IPS-18a (cell line): ENCODE results near the gene ITGB1BP1.
A peak's percentile ranks its signal among the peaks of the same experiment; 100 is the strongest.

Experiments
- H3K27ac ChIP-seq: one replicate; pipeline ENCODE4 v1.5.1; 2013; ENCODE audit warnings: low read length
- H3K27me3 ChIP-seq: one replicate; pipeline ENCODE4 v1.6.1; 2013; ENCODE audit warnings: mild to moderate bottlenecking, low read length; ENCODE audit not compliant: control insufficient read depth, insufficient read depth
- H3K36me3 ChIP-seq: one replicate; pipeline ENCODE4 v1.6.1; 2013; ENCODE audit warnings: low read depth, low read length; ENCODE audit not compliant: control insufficient read depth
- H3K4me1 ChIP-seq: one replicate; pipeline ENCODE4 v1.6.1; 2013; ENCODE audit warnings: low read depth, low read length; ENCODE audit not compliant: control insufficient read depth
- H3K4me3 ChIP-seq: one replicate; pipeline ENCODE4 v1.5.1; 2013; ENCODE audit warnings: low read length
- H3K9ac ChIP-seq: one replicate; pipeline ENCODE4 v1.6.1; 2013; ENCODE audit warnings: mild to moderate bottlenecking, low read length, moderate library complexity
- H3K9me3 ChIP-seq: one replicate; pipeline ENCODE4 v1.6.1; 2013; ENCODE audit warnings: low read depth, low read length; ENCODE audit not compliant: control insufficient read depth

Gene ITGB1BP1

GRCh38 chr2:9451231-9451630 lies 27.9 kb upstream of the ITGB1BP1 start:
- no peaks in the 10 kb centered on the region for H3K4me1 ChIP-seq
- H3K4me3 ChIP-seq: no peak overlapping the region
- no peak overlapping the region for H3K27ac ChIP-seq
- no peaks in the 10 kb centered on the region for H3K27me3 ChIP-seq
- peaks cover 54% of the 10 kb centered on the region for H3K36me3 ChIP-seq
- H3K9ac ChIP-seq: no peak overlapping the region
- no peaks in the 10 kb centered on the region for H3K9me3 ChIP-seq

GRCh38 chr2:9445089-9445488 lies 21.8 kb upstream of the ITGB1BP1 start:
- Histone ChIP-seq H3K27me3 (no peaks in the 10 kb centered on the region), H3K4me1 (no peaks in the 10 kb centered on the region), H3K9ac (no peak overlapping the region), H3K36me3 (peaks cover 70% of the 10 kb centered on the region), H3K4me3 (no peak overlapping the region), H3K27ac (no peak overlapping the region), H3K9me3 (no peaks in the 10 kb centered on the region)

- Histone ChIP-seq H3K9me3 (no peaks in the 10 kb centered on the region), H3K36me3 (peaks cover 77% of the 10 kb centered on the region), H3K9ac (no peak overlapping the region), H3K27me3 (no peaks in the 10 kb centered on the region), H3K27ac (no peak overlapping the region), H3K4me1 (no peaks in the 10 kb centered on the region), H3K4me3 (no peak overlapping the region)
Observed at GRCh38 chr2:9443526-9443925, 20.2 kb upstream of the ITGB1BP1 start.

GRCh38 chr2:9441556-9441955 lies 18.2 kb upstream of the ITGB1BP1 start:
- H3K4me1 ChIP-seq: no peaks in the 10 kb centered on the region
- no peak overlapping the region for H3K4me3 ChIP-seq
- peaks cover 82% of the 10 kb centered on the region for H3K36me3 ChIP-seq
- no peak overlapping the region for H3K9ac ChIP-seq
- no peaks in the 10 kb centered on the region for H3K9me3 ChIP-seq
- H3K27ac ChIP-seq: no peak overlapping the region
- no peaks in the 10 kb centered on the region for H3K27me3 ChIP-seq

GRCh38 chr2:9440058-9440727 lies 16.9 kb upstream of the ITGB1BP1 start:
- Histone ChIP-seq H3K9me3 (no peaks in the 10 kb centered on the region), H3K4me3 (no peak overlapping the region), H3K27me3 (no peaks in the 10 kb centered on the region), H3K4me1 (no peaks in the 10 kb centered on the region), H3K27ac (no peak overlapping the region), H3K36me3 (peaks cover 77% of the 10 kb centered on the region), H3K9ac (no peak overlapping the region)

- no peaks in the 10 kb centered on the region for H3K4me1 ChIP-seq
- no peak overlapping the region for H3K9ac ChIP-seq
- no peaks in the 10 kb centered on the region for H3K27me3 ChIP-seq
- no peaks in the 10 kb centered on the region for H3K9me3 ChIP-seq
- H3K27ac ChIP-seq: no peak overlapping the region
- peaks cover 77% of the 10 kb centered on the region for H3K36me3 ChIP-seq
- no peak overlapping the region for H3K4me3 ChIP-seq
Observed at GRCh38 chr2:9439536-9439935, 16.2 kb upstream of the ITGB1BP1 start.

- H3K4me3 ChIP-seq: no peak overlapping the region
- no peak overlapping the region for H3K9ac ChIP-seq
- no peaks in the 10 kb centered on the region for H3K27me3 ChIP-seq
- H3K27ac ChIP-seq: no peak overlapping the region
- no peaks in the 10 kb centered on the region for H3K9me3 ChIP-seq
- peaks cover 84% of the 10 kb centered on the region for H3K36me3 ChIP-seq
- no peaks in the 10 kb centered on the region for H3K4me1 ChIP-seq
Observed at GRCh38 chr2:9434489-9434888, 11.2 kb upstream of the ITGB1BP1 start.

- peaks cover 58% of the 10 kb centered on the region for H3K36me3 ChIP-seq
Observed at GRCh38 chr2:9430316-9431293, 7.3 kb upstream of the ITGB1BP1 start.

GRCh38 chr2:9428965-9429577 lies 5.7 kb upstream of the ITGB1BP1 start:
- Histone ChIP-seq H3K36me3 (peaks cover 48% of the 10 kb centered on the region), H3K9ac (no peak overlapping the region), H3K27ac (no peak overlapping the region), H3K27me3 (no peaks in the 10 kb centered on the region), H3K4me1 (peaks cover 5% of the 10 kb centered on the region), H3K9me3 (no peaks in the 10 kb centered on the region), H3K4me3 (no peak overlapping the region)

More at GRCh38 chr2:9430316-9431293, 7.3 kb upstream of the ITGB1BP1 start:
- Histone ChIP-seq H3K4me1 (no peaks in the 10 kb centered on the region), H3K27ac (no peak overlapping the region), H3K9me3 (no peaks in the 10 kb centered on the region), H3K9ac (no peak overlapping the region), H3K4me3 (no peak overlapping the region), H3K27me3 (no peaks in the 10 kb centered on the region)

GRCh38 chr2:9424447-9425164 lies 1.3 kb upstream of the ITGB1BP1 start:
- Histone ChIP-seq H3K9me3 (no peaks in the 10 kb centered on the region), H3K4me1 (peaks cover 5% of the 10 kb centered on the region), H3K27ac (no peak overlapping the region), H3K4me3 (peak overlapping the region; percentile 93), H3K36me3 (peaks cover 7% of the 10 kb centered on the region), H3K9ac (peak overlapping the region; percentile 92), H3K27me3 (peaks cover 9% of the 10 kb centered on the region)

- Histone ChIP-seq H3K4me3 (peak overlapping the region; percentile 93), H3K27ac (peak overlapping the region; percentile 67), H3K36me3 (peaks cover under 1% of the 10 kb centered on the region), H3K9ac (peak overlapping the region; percentile 92), H3K27me3 (peaks cover 9% of the 10 kb centered on the region), H3K4me1 (peaks cover 5% of the 10 kb centered on the region), H3K9me3 (no peaks in the 10 kb centered on the region)
Observed at GRCh38 chr2:9423922-9424272, 569 bp upstream of the ITGB1BP1 start.
